Mesothelial cell of epicardium (in vitro differentiated cells): ENCODE results near the gene ANAPC13. TPM values are rescaled to one million over a fixed set of nuclear protein-coding genes. Genes with fewer than 3 reads are reported as not detected.

Experiments used
- DNase-seq, 2 experiments: peaks; one replicate each; pipeline ENCODE4 v3.0.0; 2021; ENCODE audit warnings: low spot score in 2 of 2; ENCODE audit not compliant: unreplicated experiment in 2 of 2
- H3K27ac Mint-ChIP-seq: 2 replicates; pipeline ENCODE4 v1.8.0; 2021; ENCODE audit warnings: mixed read lengths
- H3K27me3 Mint-ChIP-seq: 2 replicates; pipeline ENCODE4 v1.8.0; 2021; ENCODE audit warnings: low read depth, mixed read lengths
- H3K36me3 Mint-ChIP-seq: 2 replicates; pipeline ENCODE4 v1.8.0; 2021; ENCODE audit warnings: mixed read lengths
- H3K4me1 Mint-ChIP-seq: 2 replicates; pipeline ENCODE4 v1.8.0; 2021; ENCODE audit warnings: mixed read lengths
- H3K4me3 Mint-ChIP-seq: 2 replicates; pipeline ENCODE4 v1.8.0; 2021; ENCODE audit warnings: mild to moderate bottlenecking, moderate library complexity, mixed read lengths
- H3K9me3 Mint-ChIP-seq: 2 replicates; pipeline ENCODE4 v1.8.0; 2021; ENCODE audit warnings: mixed read lengths
- total RNA-seq: library from RNA; stranded (reverse); gene quantifications from 3 replicates; pipeline ENCODE4 v1.2.1, GENCODE V29; 2021
- TF ChIP-seq, protein P1 (sequence below): fragments of 200-600 bp; sonication (generic); IDR thresholded peaks from one replicate; pipeline ENCODE4 v1.5.0; 2021; ENCODE audit warnings: antibody characterized with exemption; ENCODE audit not compliant: unreplicated experiment

Gene ANAPC13
- total RNA-seq, 1 donor from 2014 or later, result 63.1 TPM

DNA sequence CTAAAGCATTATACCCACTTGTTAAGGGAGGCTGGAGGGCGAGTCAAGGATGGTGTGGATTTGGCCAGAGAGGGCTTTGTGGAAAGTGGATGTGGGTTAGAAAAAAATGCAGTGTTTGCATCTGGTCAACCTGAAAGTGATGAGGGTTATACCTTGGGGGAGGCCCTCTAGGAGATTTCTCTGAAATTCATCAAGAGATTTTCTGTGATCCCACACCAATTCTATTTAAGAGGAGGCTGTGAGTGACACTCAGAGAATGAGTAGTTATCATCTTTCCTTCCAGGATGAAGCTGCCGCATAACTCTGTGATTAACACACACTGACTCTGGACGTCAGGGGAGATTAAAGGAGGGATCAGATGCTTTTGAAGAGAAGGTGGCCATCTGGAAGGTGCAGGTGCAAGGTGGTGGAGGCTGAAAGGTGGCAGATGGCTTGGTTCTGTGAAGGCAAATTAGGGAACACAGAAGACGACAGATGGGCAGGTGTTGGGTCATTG is 54.8 kb downstream of the ANAPC13 start:
- Mint-ChIP-seq H3K27me3 (peaks cover 2% of the 10 kb centered on the region), H3K27ac (no peak overlapping the region), H3K9me3 (no peaks in the 10 kb centered on the region), H3K4me3 (no peak overlapping the region), H3K36me3 (no peaks in the 10 kb centered on the region), H3K4me1 (peaks cover 20% of the 10 kb centered on the region)
- TF ChIP-seq, protein P1, sequence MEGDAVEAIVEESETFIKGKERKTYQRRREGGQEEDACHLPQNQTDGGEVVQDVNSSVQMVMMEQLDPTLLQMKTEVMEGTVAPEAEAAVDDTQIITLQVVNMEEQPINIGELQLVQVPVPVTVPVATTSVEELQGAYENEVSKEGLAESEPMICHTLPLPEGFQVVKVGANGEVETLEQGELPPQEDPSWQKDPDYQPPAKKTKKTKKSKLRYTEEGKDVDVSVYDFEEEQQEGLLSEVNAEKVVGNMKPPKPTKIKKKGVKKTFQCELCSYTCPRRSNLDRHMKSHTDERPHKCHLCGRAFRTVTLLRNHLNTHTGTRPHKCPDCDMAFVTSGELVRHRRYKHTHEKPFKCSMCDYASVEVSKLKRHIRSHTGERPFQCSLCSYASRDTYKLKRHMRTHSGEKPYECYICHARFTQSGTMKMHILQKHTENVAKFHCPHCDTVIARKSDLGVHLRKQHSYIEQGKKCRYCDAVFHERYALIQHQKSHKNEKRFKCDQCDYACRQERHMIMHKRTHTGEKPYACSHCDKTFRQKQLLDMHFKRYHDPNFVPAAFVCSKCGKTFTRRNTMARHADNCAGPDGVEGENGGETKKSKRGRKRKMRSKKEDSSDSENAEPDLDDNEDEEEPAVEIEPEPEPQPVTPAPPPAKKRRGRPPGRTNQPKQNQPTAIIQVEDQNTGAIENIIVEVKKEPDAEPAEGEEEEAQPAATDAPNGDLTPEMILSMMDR, result no peak
- no peak for DNase-seq

DNA sequence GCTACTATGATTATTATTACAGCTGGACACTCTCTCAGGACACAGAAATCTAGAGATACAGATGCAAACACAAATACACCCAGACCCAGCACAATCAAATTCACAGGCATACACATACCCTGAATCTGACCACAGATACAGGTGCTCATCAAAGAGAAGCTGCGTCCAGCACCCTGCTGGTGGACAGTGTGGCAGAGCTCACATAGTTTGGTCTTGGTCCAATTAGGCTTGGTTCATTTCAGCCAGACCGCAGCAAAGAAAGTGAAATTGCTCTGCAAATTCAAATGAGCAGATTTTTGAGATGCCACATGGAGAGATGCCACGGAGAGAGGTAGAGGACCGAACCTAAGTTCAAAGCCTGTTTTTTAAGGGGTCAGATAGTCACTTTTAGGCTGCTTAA is 55.6 kb downstream of the ANAPC13 start:
- no peak overlapping the region for H3K27ac Mint-ChIP-seq
- H3K36me3 Mint-ChIP-seq, result no peaks in the 10 kb centered on the region
- peaks cover 20% of the 10 kb centered on the region for H3K4me1 Mint-ChIP-seq
- no peak for DNase-seq
- TF ChIP-seq, protein P1, result no peak
- H3K27me3 Mint-ChIP-seq, result peaks cover 2% of the 10 kb centered on the region
- H3K4me3 Mint-ChIP-seq, result no peak overlapping the region
- H3K9me3 Mint-ChIP-seq, result no peaks in the 10 kb centered on the region

GRCh38 chr3:134428401-134428800 is 57.4 kb downstream of the ANAPC13 start:
- Mint-ChIP-seq H3K4me3 (no peak overlapping the region), H3K27me3 (peaks cover 2% of the 10 kb centered on the region), H3K9me3 (no peaks in the 10 kb centered on the region), H3K4me1 (peaks cover 20% of the 10 kb centered on the region), H3K36me3 (no peaks in the 10 kb centered on the region), H3K27ac (peak overlapping the region; percentile 10)
- TF ChIP-seq, protein P1, result no peak
- no peak for DNase-seq

Other genes with a start within 250 kb of the ANAPC13 start
- 93.1 to 103 TPM (median 100 TPM) in 3 replicates for gene RYK, start 235.1 kb downstream of the ANAPC13 start, total RNA-seq
- gene AMOTL2, start 111.5 kb downstream of the ANAPC13 start, total RNA-seq, result 281 to 297 TPM (median 296 TPM) in 3 replicates
- 20.8 to 23.5 TPM (median 22.5 TPM) in 3 replicates for gene CEP63, start 72 bp upstream of the ANAPC13 start, total RNA-seq
- not detected in 3 replicates for gene KY, start 165.0 kb upstream of the ANAPC13 start, total RNA-seq